H1 (cell line): ENCODE measurements around the gene PC. TPM values are rescaled to one million over a fixed set of nuclear protein-coding genes. Genes with fewer than 3 reads are reported as not detected.

Experiments
- CTCF ChIA-PET: fragments of 300-600 bp; sonication (Branson Sonifier 250); formaldehyde crosslinking; loops from one replicate; lab custom pipeline; 2021; ENCODE audit not compliant: partially characterized antibody; lab: Charles Lee
- POLR2A ChIA-PET: fragments of 300-600 bp; sonication (Branson Sonifier 250); formaldehyde crosslinking; loops from one replicate; lab custom pipeline; 2021; ENCODE audit warnings: inconsistent platforms; ENCODE audit not compliant: partially characterized antibody; lab: Charles Lee
- DNase-seq, 2 experiments: peaks; one replicate each; pipeline versions ENCODE4 v3.0.0 to v3.0.0-alpha.2; 2010 to 2022; ENCODE audit warnings: low spot score in 2 of 2, low read depth in 1 of 2, mixed read lengths in 1 of 2
- FAIRE-seq: peaks from 2 replicates; lab custom pipeline; 2011; peaks lifted over from hg19 to GRCh38; lab: Jason Lieb, UNC
- H2AFZ ChIP-seq: 2 replicates; pipeline ENCODE4 v1.8.1; 2012; ENCODE audit warnings: low read length, inconsistent platforms
- H2AK5ac ChIP-seq: 2 replicates; pipeline ENCODE4 v1.6.1; 2013; ENCODE audit warnings: low read depth, low read length
- H2BK120ac ChIP-seq: replicated peaks from 2 replicates; pipeline ENCODE3; 2013; ENCODE audit warnings: low read depth, low read length, inconsistent platforms
- H2BK12ac ChIP-seq: 2 replicates; pipeline ENCODE4 v1.6.1; 2013; ENCODE audit warnings: low read depth, low read length
- H2BK15ac ChIP-seq: 2 replicates; pipeline ENCODE4 v1.6.1; 2013; ENCODE audit warnings: low read length
- H2BK20ac ChIP-seq: 2 replicates; pipeline ENCODE4 v1.6.1; 2013; ENCODE audit warnings: low read length
- H2BK5ac ChIP-seq: 2 replicates; pipeline ENCODE4 v1.6.1; 2013; ENCODE audit warnings: low read depth, low read length
- H3K14ac ChIP-seq: 2 replicates; pipeline ENCODE4 v1.6.1; 2013; ENCODE audit warnings: inconsistent platforms; ENCODE audit not compliant: insufficient read length
- H3K18ac ChIP-seq: 2 replicates; pipeline ENCODE4 v1.6.1; 2013; ENCODE audit warnings: low read length; ENCODE audit errors: extremely low read depth
- H3K23ac ChIP-seq: 2 replicates; pipeline ENCODE4 v1.6.1; 2013; ENCODE audit warnings: inconsistent platforms; ENCODE audit not compliant: insufficient read length
- H3K23me2 ChIP-seq: 2 replicates; pipeline ENCODE4 v1.6.1; 2013; ENCODE audit warnings: low read depth, low read length
- H3K27ac ChIP-seq: 2 replicates; pipeline ENCODE4 v1.6.1; 2011; ENCODE audit warnings: low read depth, low read length, inconsistent platforms
- H3K27me3 ChIP-seq, 4 experiments: replicated peaks in 1 of 4; 1 replicate in 1 of 4; 2 replicates in 3 of 4; pipeline versions ENCODE4 v1.6.1 to v1.8.1; 2011 to 2013; ENCODE audit warnings: low read length in 3 of 4, mild to moderate bottlenecking in 3 of 4, inconsistent platforms in 2 of 4, mixed read lengths in 2 of 4, moderate library complexity in 1 of 4; ENCODE audit not compliant: control insufficient read depth in 3 of 4, insufficient read depth in 3 of 4; ENCODE audit errors: extremely low read depth in 1 of 4
- H3K36me3 ChIP-seq, 4 experiments: 2 replicates each; pipeline versions ENCODE4 v1.6.1 to v1.8.1; 2011 to 2013; ENCODE audit warnings: mild to moderate bottlenecking in 4 of 4, low read length in 3 of 4, moderate library complexity in 2 of 4, control low read depth in 1 of 4, inconsistent platforms in 1 of 4; ENCODE audit not compliant: insufficient read depth in 4 of 4, control insufficient read depth in 2 of 4
- H3K4ac ChIP-seq: replicated peaks from 2 replicates; pipeline ENCODE3; 2013; ENCODE audit warnings: low read length, low read depth, mixed read lengths, inconsistent platforms; ENCODE audit not compliant: insufficient read length
- H3K4me1 ChIP-seq, 4 experiments: replicated peaks in 1 of 4; 1 replicate in 1 of 4; 2 replicates in 3 of 4; pipeline versions ENCODE4 v1.6.1 to v1.8.1; 2011 to 2013; ENCODE audit warnings: low read length in 3 of 4, inconsistent platforms in 2 of 4, mixed read lengths in 1 of 4; ENCODE audit not compliant: insufficient read depth in 4 of 4, control insufficient read depth in 3 of 4
- H3K4me2 ChIP-seq, 2 experiments: 2 replicates each; pipeline versions ENCODE4 v1.6.1 to v1.8.1; 2011 to 2013; ENCODE audit warnings: low read depth in 2 of 2, low read length in 2 of 2, control low read depth in 1 of 2, inconsistent platforms in 1 of 2, mild to moderate bottlenecking in 1 of 2; ENCODE audit not compliant: insufficient read depth in 1 of 2
- H3K4me3 ChIP-seq, 4 experiments: fragments of 200-600, 300-600 bp in 1 of 4; sonication (generic), shearing (Covaris generic), sonication (Bioruptor Twin) in 1 of 4; 2 replicates each; pipeline versions ENCODE4 v1.5.1 to v1.8.1; 2011 to 2016; ENCODE audit warnings: low read length in 4 of 4, low read depth in 3 of 4, control low read depth in 2 of 4, inconsistent platforms in 2 of 4, mild to moderate bottlenecking in 2 of 4, mixed read lengths in 1 of 4, moderate library complexity in 1 of 4; ENCODE audit not compliant: insufficient read depth in 2 of 4; ENCODE audit errors: extremely low read depth in 1 of 4
- H3K56ac ChIP-seq: replicated peaks from 2 replicates; pipeline ENCODE3; 2013; ENCODE audit warnings: low read depth, mild to moderate bottlenecking, mixed read lengths, low read length, inconsistent platforms; ENCODE audit not compliant: insufficient read length
- H3K79me1 ChIP-seq: 2 replicates; pipeline ENCODE4 v1.6.1; 2013; ENCODE audit warnings: low read depth, low read length, control low read depth
- H3K79me2 ChIP-seq, 2 experiments: 2 replicates each; pipeline versions ENCODE4 v1.6.1 to v1.8.1; 2012 to 2013; ENCODE audit warnings: low read length in 2 of 2, mild to moderate bottlenecking in 2 of 2, inconsistent platforms in 1 of 2; ENCODE audit not compliant: insufficient read depth in 2 of 2, control insufficient read depth in 1 of 2
- H3K9ac ChIP-seq, 4 experiments: replicated peaks in 1 of 4; 1 replicate in 1 of 4; 2 replicates in 3 of 4; pipeline versions ENCODE4 v1.6.1 to v1.8.1; 2011 to 2013; ENCODE audit warnings: low read depth in 3 of 4, low read length in 3 of 4, control low read depth in 2 of 4, mild to moderate bottlenecking in 2 of 4, moderate library complexity in 2 of 4, inconsistent platforms in 1 of 4; ENCODE audit errors: extremely low read depth in 1 of 4
- H3K9me3 ChIP-seq, 2 experiments: 2 replicates each; pipeline versions ENCODE4 v1.6.1 to v1.8.1; 2012 to 2013; ENCODE audit warnings: mild to moderate bottlenecking in 2 of 2, moderate library complexity in 2 of 2, control low read depth in 1 of 2, inconsistent platforms in 1 of 2, low read depth in 1 of 2, low read length in 1 of 2, mixed read lengths in 1 of 2; ENCODE audit not compliant: insufficient read depth in 2 of 2
- H4K20me1 ChIP-seq, 2 experiments: replicated peaks in 1 of 2; 2 replicates each; pipeline versions ENCODE3 to v1.8.1; 2011 to 2013; ENCODE audit warnings: inconsistent platforms in 2 of 2, low read length in 2 of 2, mild to moderate bottlenecking in 1 of 2; ENCODE audit not compliant: insufficient read depth in 2 of 2, control insufficient read depth in 1 of 2
- H4K5ac ChIP-seq: 2 replicates; pipeline ENCODE4 v1.6.1; 2013; ENCODE audit warnings: low read length, low read depth, mixed read lengths, inconsistent platforms; ENCODE audit not compliant: insufficient read length
- H4K8ac ChIP-seq: 2 replicates; pipeline ENCODE4 v1.8.0; 2013; ENCODE audit warnings: mild to moderate bottlenecking, moderate library complexity, low read length, inconsistent platforms; ENCODE audit not compliant: insufficient read depth; ENCODE audit errors: extremely low read depth
- H4K91ac ChIP-seq: replicated peaks from 2 replicates; pipeline ENCODE3; 2013; ENCODE audit warnings: low read length, mixed read lengths, inconsistent platforms; ENCODE audit not compliant: insufficient read length
- ASH2L ChIP-seq: fragments of 200-600, 300-600 bp; sonication (generic); IDR thresholded peaks from one replicate; pipeline ENCODE4 v1.7.1; 2017; ENCODE audit warnings: low read length
- CBX5 ChIP-seq: fragments of 300-800, 300-1000 bp; sonication (generic); IDR thresholded peaks from 2 replicates; pipeline ENCODE4 v1.7.1; 2016; ENCODE audit warnings: antibody characterized with exemption, low read length, low read depth
- JUND ChIP-seq: IDR thresholded peaks from 2 replicates; pipeline ENCODE4 v1.6.1; 2011; ENCODE audit warnings: mild to moderate bottlenecking, improper control_type of control experiment, low read length
- USF2 ChIP-seq: IDR thresholded peaks from 2 replicates; pipeline ENCODE4 v1.6.1; 2011; ENCODE audit warnings: low read length, improper control_type of control experiment
- YY1 ChIP-seq: IDR thresholded peaks from 2 replicates; pipeline ENCODE4 v1.6.1; 2011; ENCODE audit warnings: low read depth, mild to moderate bottlenecking, low read length
- WGBS, 2 experiments: shearing (Covaris generic) in 1 of 2; methylation state at CpG; one replicate each; pipeline versions ENCODE4 v1.1.6 to v1.1.7; 2013 to 2015; ENCODE audit warnings: low lambda C conversion rate in 2 of 2, mixed read lengths in 2 of 2, inconsistent platforms in 1 of 2, low coverage in 1 of 2, missing lambda C conversion rate in 1 of 2; ENCODE audit not compliant: insufficient replicate concordance in 2 of 2, insufficient coverage in 1 of 2, insufficient read length in 1 of 2; ENCODE audit errors: extremely low coverage in 1 of 2, missing lambda C conversion rate in 1 of 2; 5-methylcytosine and 5-hydroxymethylcytosine counted together
- polyA plus RNA-seq, 7 experiments: library from polyadenylated mRNA; depleted of rRNA in 3 of 7; stranded (reverse) in 5 of 7; unstranded in 2 of 7; fragments of >200 nt in 5 of 7; fragments of 200-250 nt in 2 of 7; gene quantifications; 1 replicate in 5 of 7; 2 replicates in 1 of 7; 4 replicates in 1 of 7; pipeline versions ENCODE4 v1.2.1 to v1.2.3, GENCODE V29; 2011 to 2013; ENCODE audit warnings: missing spikeins in 2 of 7, mixed read lengths in 2 of 7
- total RNA-seq: library from RNA; stranded (reverse); fragmentation: NEBNext Ultra II Directional; extraction: Animal tissue kit (Norgen Biotek cat#: 25700); gene quantifications from 2 replicates; pipeline ENCODE4 v1.2.1, GENCODE V29; 2021

Gene PC
- total and polyA plus RNA-seq, 2 of the 8 experiments (the other 6 are each of a cell fraction or from before 2014, with no cell fraction given): 11.5 to 27.5 TPM

- Histone ChIP-seq H3K14ac (no peak overlapping the region), H4K91ac (peak overlapping the region; percentile 25), H4K20me1 (no peaks in the 10 kb centered on the region), H3K27ac (no peak overlapping the region), H3K79me1 (no peaks in the 10 kb centered on the region), H3K18ac (peak overlapping the region; percentile 76), H2AK5ac (0 out of 2 replicates have a peak overlapping the region, but pooled peaks have one; percentile 17), H3K4ac (peak overlapping the region; percentile 34), H2AFZ (peak overlapping the region; percentile 86), H4K5ac (peak overlapping the region; percentile 16), H2BK120ac (no peak overlapping the region), H2BK20ac (no peak overlapping the region), H3K4me3 (no peak overlapping the region), H3K23me2 (peaks cover 3% of the 10 kb centered on the region; the same call in 1 of the 2 replicates), H2BK12ac (peak overlapping the region; percentile 51; the same call in 1 of the 2 replicates), H3K9me3 (no peaks in the 10 kb centered on the region), H3K9ac (no peak overlapping the region; a peak in 1 of 7 replicates), H3K4me2 (peak overlapping the region; percentile 15 to 70; a peak in 3 of 4 replicates), H4K8ac (peak overlapping the region; percentile 93; the same call in 1 of the 2 replicates), H3K36me3 (no peaks in the 10 kb centered on the region), H3K4me1 (peaks cover 7 to 17% (median 12%) of the 10 kb centered on the region in 4 experiments), H3K27me3 (no peaks in the 10 kb centered on the region), H3K56ac (no peak overlapping the region), H2BK15ac (0 out of 2 replicates have a peak overlapping the region, but pooled peaks have one; percentile 36), H2BK5ac (peak overlapping the region; percentile 73), H3K79me2 (no peaks in the 10 kb centered on the region), H3K23ac (no peak overlapping the region)
- ChIA-PET POLR2A (interaction anchor here (1.3 to 1.9 kb wide), 3 partner anchors 9 to 17 kb away, joined by 4 to 5 read pairs (median 4); no protein-coding TSS in a partner anchor), CTCF (interaction anchor here (0.7 to 2.3 kb wide), 6 partner anchors 9 to 154 kb away, joined by 3 to 10 read pairs (median 4); no protein-coding TSS in a partner anchor)
- 89% methylated on average over 13 of the region's 14 CpGs; no CpG with 5 or more reads in 1 of the 2 experiments for WGBS, 2 experiments
- peak; percentile 68 for FAIRE-seq
- DNase-seq: peak in 1 of 2 experiments; percentile 80
- TF ChIP-seq USF2: peak; percentile 96
- TF ChIP-seq CBX5: no peak
- TF ChIP-seq YY1: peak; percentile 94
- TF ChIP-seq JUND: no peak
- no peak for TF ChIP-seq ASH2L
Observed at GRCh38 chr11:67006029-67006884, 48.1 kb upstream of the PC start.
